Large intestine (tissue), 3 donors: ENCODE data around the gene ANO2. TPM values are rescaled to one million over a fixed set of nuclear protein-coding genes. Genes with fewer than 3 reads are reported as not detected.
A peak's percentile ranks its signal among the peaks of the same experiment; 100 is the strongest.

Experiments
- DNase-seq, 2 donors: peaks; one replicate each; pipeline versions ENCODE4 v3.0.0 to v3.0.0-alpha.2; 2013
- H3K27ac ChIP-seq: one replicate; pipeline ENCODE4 v1.5.1; 2013; ENCODE audit warnings: low read length
- H3K27me3 ChIP-seq: 2 replicates; pipeline ENCODE4 v1.6.1; 2013; ENCODE audit warnings: low read length; ENCODE audit not compliant: control insufficient read depth, insufficient read depth
- H3K36me3 ChIP-seq: 2 replicates; pipeline ENCODE4 v1.6.1; 2013; ENCODE audit warnings: low read length; ENCODE audit not compliant: control insufficient read depth, insufficient read depth
- H3K4me1 ChIP-seq: one replicate; pipeline ENCODE4 v1.6.1; 2013; ENCODE audit warnings: low read length; ENCODE audit not compliant: control insufficient read depth, insufficient read depth
- H3K4me3 ChIP-seq: one replicate; pipeline ENCODE4 v1.5.1; 2013; ENCODE audit warnings: low read length
- H3K9me3 ChIP-seq: one replicate; pipeline ENCODE4 v1.6.1; 2013; ENCODE audit warnings: mild to moderate bottlenecking, low read depth, low read length, moderate library complexity; ENCODE audit not compliant: control insufficient read depth
- WGBS: methylation state at CpG from one replicate; pipeline ENCODE4 v1.1.5; 2013; ENCODE audit warnings: low lambda C conversion rate; ENCODE audit not compliant: insufficient coverage; 5-methylcytosine and 5-hydroxymethylcytosine counted together
- polyA plus RNA-seq: library from polyadenylated mRNA; unstranded; fragments of 120-200 nt; gene quantifications from one replicate; pipeline ENCODE4 v1.2.1, GENCODE V29; 2013

The ANO2 gene
- polyA plus RNA-seq, 1 donor, result 2.7 TPM

GRCh38 chr12:5944688-5945070, 380 bp downstream of the ANO2 start:
- DNase-seq, result no peak
- H3K27ac ChIP-seq, result no peak overlapping the region
- peak overlapping the region; percentile 13 for H3K4me3 ChIP-seq
- WGBS, result no CpG with 5 or more reads among the region's 12 CpGs
- H3K27me3 ChIP-seq, result peaks cover 56% of the 10 kb centered on the region
- peaks cover 5% of the 10 kb centered on the region for H3K4me1 ChIP-seq
- no peaks in the 10 kb centered on the region for H3K9me3 ChIP-seq
- H3K36me3 ChIP-seq, result no peaks in the 10 kb centered on the region

GRCh38 chr12:5944053-5944452, 1.0 kb downstream of the ANO2 start:
- H3K27ac ChIP-seq, result no peak overlapping the region
- H3K27me3 ChIP-seq, result peaks cover 56% of the 10 kb centered on the region
- WGBS, result no CpG with 5 or more reads among the region's 8 CpGs

GRCh38 chr12:5941907-5942306, 3.2 kb downstream of the ANO2 start:
- WGBS, result no CpG with 5 or more reads among the region's 3 CpGs
- Histone ChIP-seq H3K27me3 (peaks cover 42% of the 10 kb centered on the region), H3K9me3 (no peaks in the 10 kb centered on the region), H3K27ac (no peak overlapping the region), H3K4me3 (no peak overlapping the region), H3K36me3 (no peaks in the 10 kb centered on the region), H3K4me1 (peaks cover 5% of the 10 kb centered on the region)
- DNase-seq, result no peak

More at GRCh38 chr12:5944053-5944452, 1.0 kb downstream of the ANO2 start:
- H3K4me3 ChIP-seq, result no peak overlapping the region
- no peak for DNase-seq
- H3K9me3 ChIP-seq, result no peaks in the 10 kb centered on the region
- H3K36me3 ChIP-seq, result no peaks in the 10 kb centered on the region
- H3K4me1 ChIP-seq, result peaks cover 5% of the 10 kb centered on the region

- no peaks in the 10 kb centered on the region for H3K9me3 ChIP-seq
- H3K27ac ChIP-seq, result no peak overlapping the region
- H3K36me3 ChIP-seq, result no peaks in the 10 kb centered on the region
- H3K27me3 ChIP-seq, result peaks cover 15% of the 10 kb centered on the region
- H3K4me1 ChIP-seq, result no peaks in the 10 kb centered on the region
- no peak overlapping the region for H3K4me3 ChIP-seq
- no peak for DNase-seq
- WGBS, result no CpG with 5 or more reads among the region's 4 CpGs
Measured at GRCh38 chr12:5927732-5928516, 17.1 kb downstream of the ANO2 start.

- Histone ChIP-seq H3K27ac (no peak overlapping the region), H3K4me1 (no peaks in the 10 kb centered on the region), H3K4me3 (no peak overlapping the region), H3K36me3 (no peaks in the 10 kb centered on the region), H3K27me3 (peaks cover 11% of the 10 kb centered on the region), H3K9me3 (no peaks in the 10 kb centered on the region)
- no CpG with 5 or more reads among the region's 9 CpGs for WGBS
- no peak for DNase-seq
Measured at GRCh38 chr12:5925646-5926045, 19.4 kb downstream of the ANO2 start.

GRCh38 chr12:5924342-5924741, 20.7 kb downstream of the ANO2 start:
- Histone ChIP-seq H3K27ac (no peak overlapping the region), H3K27me3 (peaks cover 8% of the 10 kb centered on the region), H3K4me1 (no peaks in the 10 kb centered on the region), H3K4me3 (no peak overlapping the region), H3K36me3 (no peaks in the 10 kb centered on the region), H3K9me3 (no peaks in the 10 kb centered on the region)
- no CpG with 5 or more reads among the region's 7 CpGs for WGBS
- no peak for DNase-seq

GRCh38 chr12:5923751-5924150, 21.3 kb downstream of the ANO2 start:
- Histone ChIP-seq H3K27ac (no peak overlapping the region), H3K36me3 (no peaks in the 10 kb centered on the region), H3K27me3 (peaks cover 8% of the 10 kb centered on the region), H3K4me3 (no peak overlapping the region), H3K9me3 (no peaks in the 10 kb centered on the region), H3K4me1 (no peaks in the 10 kb centered on the region)
- 20% methylated on average over 1 of the region's 5 CpGs for WGBS
- no peak for DNase-seq

- no peak overlapping the region for H3K4me3 ChIP-seq
- no peaks in the 10 kb centered on the region for H3K9me3 ChIP-seq
- H3K27ac ChIP-seq, result no peak overlapping the region
- H3K36me3 ChIP-seq, result no peaks in the 10 kb centered on the region
- H3K4me1 ChIP-seq, result no peaks in the 10 kb centered on the region
- H3K27me3 ChIP-seq, result peaks cover 7% of the 10 kb centered on the region
- no CpG with 5 or more reads among the region's 14 CpGs for WGBS
- no peak for DNase-seq
Measured at GRCh38 chr12:5923043-5923605, 21.9 kb downstream of the ANO2 start.

GRCh38 chr12:5921966-5922899, 22.8 kb downstream of the ANO2 start:
- no CpG with 5 or more reads among the region's 15 CpGs for WGBS
- no peak overlapping the region for H3K4me3 ChIP-seq
- no peaks in the 10 kb centered on the region for H3K36me3 ChIP-seq
- DNase-seq, result no peak
- H3K27ac ChIP-seq, result no peak overlapping the region
- H3K4me1 ChIP-seq, result no peaks in the 10 kb centered on the region
- no peaks in the 10 kb centered on the region for H3K9me3 ChIP-seq
- peaks cover 3% of the 10 kb centered on the region for H3K27me3 ChIP-seq
